HL-60 (cell line): ENCODE data around the gene AOPEP.

Source experiments
- DNase-seq, 2 experiments: peaks; one replicate each; pipeline ENCODE4 v3.0.0-alpha.2; 2010 to 2020; ENCODE audit warnings: low read depth in 1 of 2, low spot score in 1 of 2
- H3K27ac ChIP-seq: fragments of 250-450 bp; sonication (Bioruptor Pico); replicated peaks from 2 replicates; pipeline ENCODE4 v1.5.1; 2020; ENCODE audit warnings: mild to moderate bottlenecking, moderate library complexity
- H3K27me3 ChIP-seq: fragments of 250-450 bp; sonication (Bioruptor Pico); 2 replicates; pipeline ENCODE4 v1.5.1; 2021; ENCODE audit warnings: mild to moderate bottlenecking, moderate library complexity; ENCODE audit not compliant: insufficient read depth, poor library complexity, severe bottlenecking
- H3K4me3 ChIP-seq: replicated peaks from 2 replicates; pipeline ENCODE4 v1.5.1; 2011; ENCODE audit warnings: mild to moderate bottlenecking, control low read depth, low read length; ENCODE audit not compliant: insufficient read depth
- GABPA ChIP-seq: IDR thresholded peaks from 2 replicates; pipeline ENCODE4 v1.6.1; 2012; ENCODE audit warnings: low read depth
- POLR2AphosphoS5 ChIP-seq: IDR thresholded peaks from 2 replicates; pipeline ENCODE4 v1.6.1; 2012; ENCODE audit warnings: low read depth
- SPI1 ChIP-seq: IDR thresholded peaks from 2 replicates; pipeline ENCODE4 v1.6.1; 2012; ENCODE audit warnings: low read depth, mild to moderate bottlenecking, borderline replicate concordance
- TF ChIP-seq, protein P1 (sequence below): IDR thresholded peaks from 2 replicates; pipeline ENCODE4 v1.6.1; 2012; ENCODE audit warnings: low read depth; ENCODE audit not compliant: insufficient replicate concordance
- TF ChIP-seq, protein P2 (sequence below): IDR thresholded peaks from one replicate; pipeline ENCODE4 v1.5.1; 2011; ENCODE audit warnings: low read length, control low read depth, inconsistent platforms; ENCODE audit not compliant: insufficient read depth

Gene AOPEP

DNA sequence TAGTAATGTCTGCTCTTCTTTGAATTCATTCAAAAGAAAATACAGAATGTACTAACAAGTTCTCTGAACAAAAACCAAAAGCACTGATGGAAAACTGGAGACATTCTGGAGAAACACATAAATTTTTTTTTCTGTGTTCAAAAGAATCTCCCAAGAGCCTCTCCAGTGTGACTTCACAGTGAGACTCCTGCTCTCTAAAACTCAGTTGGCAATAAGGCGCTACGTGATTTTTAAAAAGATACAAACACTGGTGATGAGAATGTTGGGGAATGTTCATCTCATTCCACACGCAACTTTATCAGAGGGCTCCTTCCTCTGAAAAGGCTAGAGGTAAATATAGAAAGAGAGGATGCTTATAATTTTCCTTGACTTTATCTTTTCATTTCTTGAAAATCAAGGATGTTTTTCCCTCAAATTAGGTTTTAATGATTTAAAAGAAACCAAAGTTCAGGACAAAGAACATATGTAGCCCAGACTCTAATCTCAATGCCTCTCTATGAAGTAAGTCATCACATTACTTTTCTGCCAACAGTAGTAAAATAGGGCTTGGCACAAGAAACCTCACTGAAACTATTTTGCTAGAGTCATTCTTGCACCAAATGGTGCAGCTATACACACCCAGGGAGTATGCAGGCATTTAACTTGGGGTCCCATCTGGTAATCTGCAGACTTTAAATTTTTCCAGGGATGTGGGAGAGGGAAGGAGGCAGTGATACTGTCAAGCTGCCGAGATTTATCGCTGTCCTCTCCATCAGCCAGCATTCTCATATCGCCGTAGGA is 12.9 kb upstream of the AOPEP start:
- no peak for DNase-seq
- H3K27me3 ChIP-seq: no peaks in the 10 kb centered on the region
- H3K4me3 ChIP-seq: no peak overlapping the region
- no peak overlapping the region for H3K27ac ChIP-seq
- TF ChIP-seq, protein P1, sequence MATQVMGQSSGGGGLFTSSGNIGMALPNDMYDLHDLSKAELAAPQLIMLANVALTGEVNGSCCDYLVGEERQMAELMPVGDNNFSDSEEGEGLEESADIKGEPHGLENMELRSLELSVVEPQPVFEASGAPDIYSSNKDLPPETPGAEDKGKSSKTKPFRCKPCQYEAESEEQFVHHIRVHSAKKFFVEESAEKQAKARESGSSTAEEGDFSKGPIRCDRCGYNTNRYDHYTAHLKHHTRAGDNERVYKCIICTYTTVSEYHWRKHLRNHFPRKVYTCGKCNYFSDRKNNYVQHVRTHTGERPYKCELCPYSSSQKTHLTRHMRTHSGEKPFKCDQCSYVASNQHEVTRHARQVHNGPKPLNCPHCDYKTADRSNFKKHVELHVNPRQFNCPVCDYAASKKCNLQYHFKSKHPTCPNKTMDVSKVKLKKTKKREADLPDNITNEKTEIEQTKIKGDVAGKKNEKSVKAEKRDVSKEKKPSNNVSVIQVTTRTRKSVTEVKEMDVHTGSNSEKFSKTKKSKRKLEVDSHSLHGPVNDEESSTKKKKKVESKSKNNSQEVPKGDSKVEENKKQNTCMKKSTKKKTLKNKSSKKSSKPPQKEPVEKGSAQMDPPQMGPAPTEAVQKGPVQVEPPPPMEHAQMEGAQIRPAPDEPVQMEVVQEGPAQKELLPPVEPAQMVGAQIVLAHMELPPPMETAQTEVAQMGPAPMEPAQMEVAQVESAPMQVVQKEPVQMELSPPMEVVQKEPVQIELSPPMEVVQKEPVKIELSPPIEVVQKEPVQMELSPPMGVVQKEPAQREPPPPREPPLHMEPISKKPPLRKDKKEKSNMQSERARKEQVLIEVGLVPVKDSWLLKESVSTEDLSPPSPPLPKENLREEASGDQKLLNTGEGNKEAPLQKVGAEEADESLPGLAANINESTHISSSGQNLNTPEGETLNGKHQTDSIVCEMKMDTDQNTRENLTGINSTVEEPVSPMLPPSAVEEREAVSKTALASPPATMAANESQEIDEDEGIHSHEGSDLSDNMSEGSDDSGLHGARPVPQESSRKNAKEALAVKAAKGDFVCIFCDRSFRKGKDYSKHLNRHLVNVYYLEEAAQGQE: no peak
- TF ChIP-seq, protein P2, sequence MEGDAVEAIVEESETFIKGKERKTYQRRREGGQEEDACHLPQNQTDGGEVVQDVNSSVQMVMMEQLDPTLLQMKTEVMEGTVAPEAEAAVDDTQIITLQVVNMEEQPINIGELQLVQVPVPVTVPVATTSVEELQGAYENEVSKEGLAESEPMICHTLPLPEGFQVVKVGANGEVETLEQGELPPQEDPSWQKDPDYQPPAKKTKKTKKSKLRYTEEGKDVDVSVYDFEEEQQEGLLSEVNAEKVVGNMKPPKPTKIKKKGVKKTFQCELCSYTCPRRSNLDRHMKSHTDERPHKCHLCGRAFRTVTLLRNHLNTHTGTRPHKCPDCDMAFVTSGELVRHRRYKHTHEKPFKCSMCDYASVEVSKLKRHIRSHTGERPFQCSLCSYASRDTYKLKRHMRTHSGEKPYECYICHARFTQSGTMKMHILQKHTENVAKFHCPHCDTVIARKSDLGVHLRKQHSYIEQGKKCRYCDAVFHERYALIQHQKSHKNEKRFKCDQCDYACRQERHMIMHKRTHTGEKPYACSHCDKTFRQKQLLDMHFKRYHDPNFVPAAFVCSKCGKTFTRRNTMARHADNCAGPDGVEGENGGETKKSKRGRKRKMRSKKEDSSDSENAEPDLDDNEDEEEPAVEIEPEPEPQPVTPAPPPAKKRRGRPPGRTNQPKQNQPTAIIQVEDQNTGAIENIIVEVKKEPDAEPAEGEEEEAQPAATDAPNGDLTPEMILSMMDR: no peak
- TF ChIP-seq POLR2AphosphoS5 (no peak), GABPA (no peak), SPI1 (no peak)

DNA sequence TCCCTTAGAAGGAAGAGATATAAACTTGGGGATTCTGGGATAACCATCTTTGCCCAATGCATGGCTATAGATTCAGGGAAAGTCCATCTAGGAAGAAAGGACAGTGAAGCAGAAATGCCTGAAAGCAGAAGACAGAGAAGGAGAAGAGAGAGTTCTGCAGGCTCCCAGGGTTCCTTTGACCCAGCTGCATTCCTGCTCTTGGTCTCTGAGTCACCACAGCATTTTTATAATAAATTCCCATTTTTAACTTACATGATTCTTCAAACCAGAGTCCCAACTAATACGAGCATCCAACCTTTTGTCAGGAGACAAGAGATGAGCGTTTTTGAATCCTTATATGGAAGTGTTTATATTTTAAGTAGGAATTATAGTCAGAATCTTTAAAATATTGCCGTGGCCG is 12.0 kb upstream of the AOPEP start:
- Histone ChIP-seq H3K27ac (no peak overlapping the region), H3K27me3 (no peaks in the 10 kb centered on the region), H3K4me3 (no peak overlapping the region)
- DNase-seq: no peak
- TF ChIP-seq, protein P2: no peak
- TF ChIP-seq GABPA (no peak), SPI1 (no peak)

DNA sequence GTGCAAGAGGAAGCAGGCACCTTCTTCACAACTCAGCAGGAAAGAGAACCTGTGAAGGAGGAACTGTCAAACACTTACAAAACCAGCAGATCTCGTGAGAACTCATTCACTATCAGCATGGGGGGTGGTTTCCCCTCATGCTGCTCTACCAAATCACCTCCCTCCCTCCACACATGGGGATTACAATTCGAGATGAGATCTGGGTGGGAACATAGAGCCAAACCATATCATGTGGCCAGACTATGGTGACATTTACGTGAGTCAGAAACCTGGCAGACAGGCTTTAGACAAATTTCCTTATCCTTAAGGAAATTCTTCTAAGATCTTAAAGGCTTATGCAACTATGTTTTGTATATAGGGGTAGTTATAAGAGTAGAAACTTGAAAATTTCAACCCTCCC is 8.7 kb upstream of the AOPEP start:
- Histone ChIP-seq H3K27ac (0 out of 2 replicates have a peak overlapping the region, but pooled peaks have one; percentile 4), H3K27me3 (no peaks in the 10 kb centered on the region), H3K4me3 (no peak overlapping the region)
- TF ChIP-seq, protein P2: no peak
- TF ChIP-seq SPI1: peak; percentile 45; the same call in 1 of the 2 replicates
- peak in 1 of 2 experiments; percentile 51 for DNase-seq

DNA sequence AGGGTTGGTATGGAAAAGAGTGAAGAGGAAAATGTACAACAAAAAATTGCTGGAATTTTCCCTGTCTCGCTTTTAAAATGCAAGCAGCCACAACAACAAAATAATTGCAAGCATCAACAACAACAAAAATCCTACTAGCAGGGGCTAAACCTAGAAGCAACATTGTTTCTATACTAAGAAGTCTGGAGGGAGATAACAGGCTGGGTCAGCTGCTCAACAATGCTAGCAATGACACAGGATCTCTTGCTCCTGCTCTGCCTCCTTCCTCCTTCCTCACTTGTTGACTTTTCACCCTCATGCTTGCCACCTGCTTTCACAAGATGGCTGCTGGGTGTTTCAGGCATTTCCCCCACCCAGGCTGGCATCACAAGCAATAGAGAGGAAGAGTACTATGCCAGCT is 7.6 kb upstream of the AOPEP start:
- H3K4me3 ChIP-seq: no peak overlapping the region
- no peaks in the 10 kb centered on the region for H3K27me3 ChIP-seq
- H3K27ac ChIP-seq: no peak overlapping the region
- TF ChIP-seq GABPA (no peak), SPI1 (no peak), POLR2AphosphoS5 (no peak)
- TF ChIP-seq, protein P1: no peak
- TF ChIP-seq, protein P2: no peak
- no peak for DNase-seq
